GM19372 (cell line): ENCODE results near the gene FAM83D.

Experiments
- ATAC-seq: cut with Tn5 transposase; IDR thresholded peaks from one replicate; pipeline ENCODE4 v1.9.1; 2021; ENCODE audit warnings: mild to moderate bottlenecking, low read depth, moderate library complexity; ENCODE audit not compliant: unreplicated experiment

Gene FAM83D

GRCh38 chr20:38894091-38894847 lies 31.9 kb upstream of the FAM83D start:
- ATAC-seq = no peak

- ATAC-seq = no peak
These were observed 30.9 kb upstream of the FAM83D start for GRCh38 chr20:38895098-38895949.

DNA sequence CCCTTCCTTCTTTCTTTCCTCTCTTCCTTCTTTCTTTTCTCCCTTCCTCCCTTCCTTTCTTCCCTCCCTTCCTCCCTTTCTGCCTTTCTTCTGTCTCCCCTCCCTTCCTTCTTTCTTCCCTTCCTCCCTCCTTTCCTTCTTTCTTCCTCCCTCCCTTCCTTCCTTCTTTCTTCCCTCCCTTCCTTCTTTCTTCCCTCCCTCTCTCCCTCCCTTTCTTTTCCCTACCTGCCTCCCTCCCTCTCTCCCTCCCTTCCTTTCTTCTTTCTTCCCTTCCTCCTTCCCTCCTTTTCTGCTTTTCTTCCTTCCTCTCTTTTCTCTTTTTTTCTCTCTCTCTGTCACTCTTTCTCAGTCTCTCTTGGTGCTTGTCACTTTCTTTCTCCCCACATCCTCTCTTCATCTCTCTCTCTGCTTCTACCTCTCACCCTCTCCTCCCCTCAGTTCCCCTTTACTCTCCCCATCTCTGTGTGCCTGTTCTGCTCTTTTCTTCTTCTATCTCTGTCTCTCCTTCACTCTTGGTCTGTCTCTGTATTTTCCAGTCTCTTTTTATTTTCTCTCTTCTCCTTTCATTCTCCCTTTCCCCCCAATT lies 30.1 kb upstream of the FAM83D start:
- no peak for ATAC-seq

DNA sequence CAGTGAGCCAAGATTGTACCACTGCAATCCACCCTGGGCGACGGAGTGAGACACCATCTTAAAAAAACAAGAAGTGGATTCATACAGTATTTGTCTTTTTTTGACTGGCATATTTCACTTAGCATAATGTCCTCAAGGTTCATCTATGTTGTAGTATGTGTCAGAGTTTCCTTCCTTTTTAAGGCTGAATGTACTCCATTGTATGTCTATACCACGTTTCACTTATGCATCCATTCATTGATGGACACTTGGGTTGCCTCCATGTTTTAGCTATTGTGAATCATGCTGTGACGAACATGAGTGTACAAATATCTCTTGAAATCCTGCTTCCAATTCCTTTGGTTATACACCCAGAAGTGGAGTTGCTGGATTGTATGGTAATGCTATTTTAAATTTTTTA lies 28.9 kb upstream of the FAM83D start:
- no peak for ATAC-seq

GRCh38 chr20:38900606-38901005 lies 25.6 kb upstream of the FAM83D start:
- ATAC-seq = no peak

GRCh38 chr20:38902601-38903000 lies 23.6 kb upstream of the FAM83D start:
- ATAC-seq = no peak

DNA sequence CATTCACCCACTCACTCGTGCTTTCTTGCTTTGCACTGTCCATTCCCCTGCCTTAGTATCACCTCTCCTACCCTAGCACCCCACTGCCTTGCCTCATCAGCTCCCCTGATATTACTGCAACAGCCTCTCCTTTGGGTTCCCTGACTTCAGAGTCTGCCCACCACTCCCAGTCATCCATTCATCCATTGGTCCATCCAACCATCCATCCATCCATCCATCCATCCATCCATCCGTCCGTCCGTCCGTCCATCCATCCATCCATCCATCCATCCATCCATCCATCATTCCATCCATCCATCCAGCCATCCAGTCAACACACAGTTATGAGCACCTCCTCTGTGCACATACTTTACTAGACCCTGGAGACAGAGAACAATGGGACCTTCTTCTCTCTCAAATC lies 22.9 kb upstream of the FAM83D start:
- ATAC-seq = no peak

- ATAC-seq = no peak
These were observed 20.8 kb upstream of the FAM83D start for GRCh38 chr20:38905375-38905774.

DNA sequence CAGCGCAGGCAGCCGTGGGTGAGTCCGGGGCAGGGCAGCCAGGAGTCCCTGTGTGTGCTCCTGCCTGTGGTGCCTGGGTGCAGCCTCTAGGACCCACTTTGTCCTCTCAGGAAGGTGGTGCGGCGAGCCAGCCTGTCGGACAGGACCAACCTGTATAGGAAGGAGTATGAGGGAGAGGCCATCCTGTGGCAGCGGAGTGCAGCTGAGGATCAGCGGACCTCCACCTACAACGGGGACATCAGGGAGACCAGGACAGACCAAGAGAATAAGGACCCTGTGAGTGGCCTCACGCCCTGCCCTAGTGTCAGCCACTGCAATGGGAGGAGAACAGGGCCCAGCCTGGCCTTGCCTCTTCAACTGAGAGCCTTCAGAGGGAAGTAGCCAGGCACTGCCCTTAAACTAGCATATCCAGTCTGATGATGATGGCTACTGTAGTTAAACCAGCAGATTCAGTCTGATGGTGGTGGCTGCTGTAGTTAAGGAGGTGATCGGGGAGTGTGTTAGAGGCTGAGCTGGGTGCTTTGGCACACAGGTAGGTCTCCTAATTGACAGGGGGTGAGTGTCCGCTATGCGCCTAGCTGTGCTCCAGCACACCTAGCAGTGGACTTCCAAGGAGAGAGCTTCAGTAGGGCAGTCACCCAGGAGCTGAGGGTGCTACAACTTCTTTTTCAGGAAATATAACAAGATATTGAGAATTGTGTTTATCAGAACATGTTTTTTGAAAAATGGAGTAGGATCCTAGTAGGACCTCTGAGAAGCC lies 18.1 kb upstream of the FAM83D start:
- no peak for ATAC-seq

DNA sequence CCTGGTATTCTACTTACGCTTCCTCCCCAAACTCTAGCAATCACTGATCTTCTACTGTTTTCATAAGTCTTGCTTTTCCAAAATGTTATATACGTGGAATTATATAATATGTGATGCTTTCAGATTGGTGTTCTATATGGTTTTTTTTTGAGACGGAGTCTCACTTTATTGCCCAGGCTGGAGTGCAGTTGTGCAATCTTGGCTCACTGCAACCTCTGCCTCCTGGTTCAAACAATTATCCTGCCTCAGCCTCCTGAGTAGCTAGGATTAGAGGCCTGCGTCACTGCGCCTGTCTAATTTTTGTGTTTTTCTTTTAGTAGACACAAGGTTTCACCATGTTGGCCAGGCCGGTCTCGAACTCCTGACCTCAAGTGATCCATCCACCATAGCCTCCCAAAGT lies 10.9 kb upstream of the FAM83D start:
- no peak for ATAC-seq

DNA sequence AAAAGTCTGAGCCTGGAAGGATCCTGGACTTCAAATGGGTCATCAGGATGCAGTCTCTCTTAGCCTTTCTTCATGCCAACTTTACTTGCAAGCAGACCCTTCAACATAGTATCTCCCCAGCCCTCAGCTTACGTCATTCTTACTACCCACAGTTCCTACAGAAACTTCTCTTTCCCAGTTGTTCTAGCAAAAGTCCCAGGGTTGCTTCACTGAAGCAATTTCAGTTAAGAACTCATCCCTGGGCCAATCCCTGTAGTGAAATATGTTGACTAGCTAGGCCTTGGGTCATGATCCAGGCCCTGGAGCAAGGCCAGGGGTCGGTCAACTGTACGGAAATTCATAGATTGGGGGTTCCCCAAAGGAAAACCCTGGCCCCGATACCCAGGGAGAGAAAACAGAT lies 8.6 kb upstream of the FAM83D start:
- ATAC-seq = no peak

- ATAC-seq = no peak
These were observed 8.0 kb upstream of the FAM83D start for GRCh38 chr20:38918172-38918571.

DNA sequence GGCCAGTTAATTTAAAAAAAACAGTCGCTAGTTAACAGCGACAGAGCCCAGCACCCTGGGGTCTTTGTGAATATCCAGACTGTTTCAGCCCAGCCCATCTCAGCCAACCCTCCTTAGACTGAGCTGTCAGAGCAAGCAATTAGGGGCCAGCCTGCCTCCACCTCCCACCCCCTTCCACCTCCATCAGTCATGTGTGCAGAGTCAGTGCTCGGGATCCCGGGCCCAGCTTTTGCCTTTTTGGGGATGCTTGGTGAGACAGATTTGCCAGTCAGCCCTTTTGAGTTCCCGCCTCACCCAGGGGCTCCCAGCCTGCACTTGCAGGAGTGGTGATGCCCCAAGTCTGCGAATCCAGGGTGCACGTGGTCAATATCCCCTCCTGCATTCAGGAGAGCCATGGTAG lies 6.5 kb upstream of the FAM83D start:
- ATAC-seq = no peak

- ATAC-seq = no peak
These were observed 5.8 kb upstream of the FAM83D start for GRCh38 chr20:38920411-38920810.

DNA sequence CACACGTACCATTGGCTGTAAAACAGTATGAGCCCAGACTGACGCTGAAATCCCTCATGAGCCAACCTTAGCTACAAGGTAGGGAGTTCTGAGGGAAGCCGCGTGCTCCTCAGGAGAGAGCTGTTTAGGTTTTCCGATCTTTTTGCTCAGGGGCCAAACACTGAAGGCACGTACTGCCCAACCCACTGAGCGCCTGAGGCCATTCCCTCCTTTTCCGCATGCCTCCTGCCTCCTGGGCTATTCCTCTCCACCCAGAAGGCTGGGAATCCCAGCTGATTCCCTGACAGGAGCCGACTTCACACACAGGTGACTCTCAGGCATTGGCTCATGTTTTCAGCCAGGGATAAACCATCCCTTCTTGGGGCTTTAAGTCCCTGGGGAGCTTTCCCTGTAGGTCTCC lies 5.4 kb upstream of the FAM83D start:
- no peak for ATAC-seq

DNA sequence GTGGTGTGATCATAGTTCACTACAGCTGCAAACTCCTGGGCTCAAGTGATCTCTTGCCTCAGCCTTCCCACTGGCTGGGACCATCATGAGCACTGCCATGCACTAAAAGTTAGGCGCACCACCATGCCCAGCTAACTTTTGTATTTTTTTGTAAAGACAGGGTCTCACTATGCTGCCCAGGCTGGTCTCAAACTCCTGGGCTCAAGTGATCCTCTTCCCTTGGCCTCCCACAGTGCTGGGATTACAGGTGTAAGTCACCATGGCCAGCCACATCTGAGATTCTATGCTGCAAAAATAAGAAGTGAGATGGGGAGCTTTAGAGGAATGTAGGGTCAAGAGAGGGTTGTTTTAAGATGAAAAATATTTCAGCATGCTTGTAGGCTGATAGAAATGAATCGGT lies 1.5 kb upstream of the FAM83D start:
- no peak for ATAC-seq

DNA sequence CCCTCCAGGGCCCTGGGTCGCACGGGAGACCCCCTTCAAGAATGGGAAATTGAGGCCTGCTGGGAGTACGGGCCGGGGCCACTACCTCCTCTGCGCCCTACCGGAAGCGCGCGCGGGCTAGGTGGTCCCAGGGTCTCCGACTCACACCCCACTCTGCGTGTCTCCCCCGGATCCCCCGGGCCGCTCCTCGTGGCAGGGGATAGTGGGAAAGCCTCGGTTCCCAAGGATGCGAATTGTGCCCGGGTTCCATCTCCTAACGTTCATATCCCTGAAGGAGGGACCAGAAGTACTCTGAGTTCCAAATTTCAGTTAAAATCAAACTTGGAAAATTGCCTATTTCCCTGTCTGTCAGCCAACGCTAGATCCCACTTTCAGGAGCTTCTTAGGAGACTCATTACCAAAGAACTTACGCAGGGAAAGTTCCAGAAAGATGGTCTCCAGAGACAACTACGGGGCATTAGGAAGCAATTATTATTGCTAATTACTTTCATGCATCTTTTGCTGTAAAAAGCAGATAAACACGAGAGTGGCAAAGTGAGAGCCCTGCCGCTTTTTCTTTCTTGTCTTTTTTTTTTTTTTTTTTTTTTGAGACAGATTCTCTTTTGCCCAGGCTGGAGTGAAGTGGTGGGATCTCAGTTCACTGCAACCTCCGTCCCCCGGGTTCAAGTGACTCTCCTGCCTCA lies 858 bp downstream of the FAM83D start:
- peak; percentile 12 for ATAC-seq

GRCh38 chr20:38927902-38928578 lies 1.8 kb downstream of the FAM83D start:
- no peak for ATAC-seq

GRCh38 chr20:38930242-38930569 lies 4.0 kb downstream of the FAM83D start:
- no peak for ATAC-seq

GRCh38 chr20:38931984-38932383 lies 5.8 kb downstream of the FAM83D start:
- no peak for ATAC-seq
